Ascending aorta (tissue), 2 donors: Measurements from ENCODE around the gene MESD. TPM values are rescaled to one million over a fixed set of nuclear protein-coding genes. Genes with fewer than 3 reads are reported as not detected.
A peak's percentile ranks its signal among the peaks of the same experiment; 100 is the strongest.

Source experiments
- DNase-seq, 2 donors: peaks; one replicate each; pipeline ENCODE4 v3.0.0-alpha.2; 2019; ENCODE audit warnings: low spot score in 2 of 2
- H3K27ac ChIP-seq, 2 donors: fragments of 200-600 bp; sonication (generic); one replicate each; pipeline ENCODE4 v1.5.1; 2016 to 2017; ENCODE audit warnings: mild to moderate bottlenecking in 1 of 2
- H3K27me3 ChIP-seq: fragments of 200-600 bp; sonication (generic); one replicate; pipeline ENCODE4 v1.5.1; 2017
- H3K36me3 ChIP-seq, 2 donors: fragments of 200-600 bp; sonication (generic); one replicate each; pipeline ENCODE4 v1.5.1; 2016
- H3K4me1 ChIP-seq, 2 donors: fragments of 200-600 bp; sonication (generic); one replicate each; pipeline ENCODE4 v1.5.1; 2016 to 2017; ENCODE audit warnings: mild to moderate bottlenecking in 1 of 2
- H3K4me3 ChIP-seq, 2 donors: fragments of 200-600 bp; sonication (generic); one replicate each; pipeline ENCODE4 v1.5.1; 2016 to 2017; ENCODE audit warnings: mild to moderate bottlenecking in 1 of 2
- H3K9me3 ChIP-seq, 2 donors: fragments of 200-600 bp; sonication (generic); one replicate each; pipeline ENCODE4 v1.5.1; 2016
- intact Hi-C: fragments of 100-400 bp; cut with DNase I; formaldehyde crosslinking; loops from one replicate; pipeline ENCODE4 v1.15.1; 2023
- total RNA-seq: library from RNA; depleted of rRNA; stranded (reverse); fragments of >200 nt; gene quantifications from one replicate; pipeline ENCODE4 v1.1.0, GENCODE V29; 2016
- TF ChIP-seq, protein P1 (sequence below), 3 experiments: fragments of 200-600 bp in 2 of 3; fragments of 450-650 bp in 1 of 3; sonication (generic) in 2 of 3; IDR thresholded peaks; one replicate each; pipeline ENCODE4 v1.5.1; 2016 to 2019; ENCODE audit warnings: antibody characterized with exemption in 3 of 3, mild to moderate bottlenecking in 1 of 3, moderate library complexity in 1 of 3

The MESD gene
- total RNA-seq, 1 donor from 2014 or later = 6.4 TPM

GRCh38 chr15:81000624-81001151 is 11.1 kb upstream of the MESD start, which contains the start of gene TLNRD1:
TSS of gene TLNRD1 (plus strand) at chr15:81000923. CDS start at chr15:81002272, 1,349 bp downstream.
- DNase-seq = peak; percentile 65 to 94
- Histone ChIP-seq H3K27ac (peak within 1 kb of the TSS; percentile 93 to 99), H3K4me1 (peaks cover 7 to 22% of the 10 kb centered on the region in 2 donors), H3K4me3 (peak within 1 kb of the TSS; percentile 91 to 92), H3K27me3 (no peaks in the 10 kb centered on the region), H3K9me3 (no peaks in the 10 kb centered on the region), H3K36me3 (peaks cover 11 to 19% of the 10 kb centered on the region in 2 donors)
- intact Hi-C loops = loop anchor here (1.0 to 10.0 kb wide), 2 partner anchors 11 to 846 kb away; partner anchors contain the start of genes FAH and MESD
- TF ChIP-seq, protein P1, sequence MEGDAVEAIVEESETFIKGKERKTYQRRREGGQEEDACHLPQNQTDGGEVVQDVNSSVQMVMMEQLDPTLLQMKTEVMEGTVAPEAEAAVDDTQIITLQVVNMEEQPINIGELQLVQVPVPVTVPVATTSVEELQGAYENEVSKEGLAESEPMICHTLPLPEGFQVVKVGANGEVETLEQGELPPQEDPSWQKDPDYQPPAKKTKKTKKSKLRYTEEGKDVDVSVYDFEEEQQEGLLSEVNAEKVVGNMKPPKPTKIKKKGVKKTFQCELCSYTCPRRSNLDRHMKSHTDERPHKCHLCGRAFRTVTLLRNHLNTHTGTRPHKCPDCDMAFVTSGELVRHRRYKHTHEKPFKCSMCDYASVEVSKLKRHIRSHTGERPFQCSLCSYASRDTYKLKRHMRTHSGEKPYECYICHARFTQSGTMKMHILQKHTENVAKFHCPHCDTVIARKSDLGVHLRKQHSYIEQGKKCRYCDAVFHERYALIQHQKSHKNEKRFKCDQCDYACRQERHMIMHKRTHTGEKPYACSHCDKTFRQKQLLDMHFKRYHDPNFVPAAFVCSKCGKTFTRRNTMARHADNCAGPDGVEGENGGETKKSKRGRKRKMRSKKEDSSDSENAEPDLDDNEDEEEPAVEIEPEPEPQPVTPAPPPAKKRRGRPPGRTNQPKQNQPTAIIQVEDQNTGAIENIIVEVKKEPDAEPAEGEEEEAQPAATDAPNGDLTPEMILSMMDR (IDR thresholded peaks at IDR 0.05) = no peak

- H3K27me3 ChIP-seq = no peaks in the 10 kb centered on the region
- intact Hi-C loops = loop anchor here (10.0 kb wide), 1 partner anchor 845 kb away; the partner anchor contains the start of gene FAH
- TF ChIP-seq, protein P1 (IDR thresholded peaks at IDR 0.05) = no peak
- peaks cover 11 to 15% of the 10 kb centered on the region in 2 donors for H3K36me3 ChIP-seq
- H3K9me3 ChIP-seq = no peaks in the 10 kb centered on the region
- H3K4me1 ChIP-seq = peaks cover 7 to 19% of the 10 kb centered on the region in 2 donors
- peak overlapping the region; percentile 93 to 99 for H3K27ac ChIP-seq
- peak overlapping the region; percentile 91 to 92 for H3K4me3 ChIP-seq
- no peak for DNase-seq
Observed at GRCh38 chr15:81000144-81000623, 10.6 kb upstream of the MESD start.

DNA sequence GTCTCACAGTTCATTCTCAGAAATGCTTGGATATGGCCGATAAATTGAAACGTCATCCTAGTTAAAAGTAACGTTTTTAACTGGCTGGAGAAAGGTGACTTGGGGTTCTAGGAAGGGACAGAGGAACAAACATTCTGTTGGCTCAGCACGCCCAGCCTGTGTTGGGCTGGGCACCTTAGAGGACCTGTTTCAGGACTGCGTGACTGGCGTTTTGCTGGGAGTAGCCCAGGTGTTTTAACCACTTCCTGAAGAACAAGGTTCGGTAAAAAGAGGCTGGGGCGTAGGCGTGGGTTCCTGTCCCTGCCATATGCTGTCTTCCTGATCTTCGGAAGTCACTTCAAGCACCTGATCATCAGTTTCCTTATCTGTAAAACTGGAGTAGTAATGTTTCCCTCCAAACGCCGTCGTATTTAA is 10.0 kb upstream of the MESD start:
- TF ChIP-seq, protein P1 (IDR thresholded peaks at IDR 0.05) = no peak
- intact Hi-C loops = loop anchor here (10.0 kb wide), 3 partner anchors 845 to 1045 kb away; partner anchors contain the start of genes FAH, MEX3B and ZFAND6
- peak overlapping the region; percentile 91 to 92 for H3K4me3 ChIP-seq

DNA sequence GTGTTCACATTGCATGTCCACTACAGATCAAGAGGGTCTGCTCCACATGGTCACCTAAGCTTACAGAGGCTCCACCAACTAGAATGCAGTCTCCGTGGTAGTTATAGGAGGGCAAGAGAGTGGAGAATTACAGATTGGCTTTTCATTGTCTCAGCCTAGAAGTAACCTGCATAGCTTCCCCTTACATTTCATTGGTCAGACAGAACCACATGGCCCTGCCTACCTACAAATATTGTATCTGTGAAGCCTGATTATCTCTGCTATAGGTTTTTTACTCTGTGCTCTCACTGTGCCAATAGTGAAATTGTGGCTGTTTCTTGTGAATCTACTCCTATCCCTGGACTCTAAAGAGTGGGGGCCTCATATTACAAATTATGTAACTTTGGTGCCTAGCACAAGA is 8.6 kb upstream of the MESD start:
- intact Hi-C loops = loop anchor here (10.0 kb wide), 2 partner anchors 943 to 1047 kb away; partner anchors contain the start of genes MEX3B and ZFAND6
- no peak overlapping the region for H3K4me3 ChIP-seq
- H3K4me1 ChIP-seq = peaks cover 7 to 8% of the 10 kb centered on the region in 2 donors
- no peaks in the 10 kb centered on the region for H3K27me3 ChIP-seq
- TF ChIP-seq, protein P1 (IDR thresholded peaks at IDR 0.05) = no peak
- no peak for DNase-seq
- H3K27ac ChIP-seq = no peak overlapping the region
- H3K36me3 ChIP-seq = peaks cover 7 to 9% of the 10 kb centered on the region in 2 donors
- H3K9me3 ChIP-seq = no peaks in the 10 kb centered on the region

More for the DNA sequence above, 10.0 kb upstream of the MESD start:
- Histone ChIP-seq H3K4me1 (peaks cover 7 to 17% of the 10 kb centered on the region in 2 donors), H3K36me3 (peaks cover 11 to 15% of the 10 kb centered on the region in 2 donors), H3K9me3 (no peaks in the 10 kb centered on the region), H3K27me3 (no peaks in the 10 kb centered on the region), H3K27ac (peak overlapping the region; percentile 93 to 99)
- DNase-seq = peak in 1 of 2 donors; percentile 59

DNA sequence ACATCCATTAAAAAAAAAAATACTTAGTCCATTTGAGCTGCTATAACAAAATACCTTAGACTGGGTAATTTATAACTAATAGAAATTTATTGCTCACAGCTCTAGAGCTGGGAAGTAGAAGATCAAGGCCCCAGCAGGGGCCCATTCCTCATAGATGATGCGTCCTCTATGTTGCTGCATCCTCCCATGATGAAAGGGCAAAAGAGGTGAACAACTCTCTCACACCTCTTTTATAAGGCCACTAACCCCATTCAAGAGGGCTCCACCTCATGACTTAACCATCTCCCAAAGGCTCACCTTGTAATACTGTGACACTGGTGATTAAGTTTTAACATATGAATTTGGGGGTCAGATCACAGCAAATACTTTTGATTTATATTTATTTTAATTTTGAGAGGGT is 8.1 kb upstream of the MESD start:
- Histone ChIP-seq H3K27me3 (no peaks in the 10 kb centered on the region), H3K27ac (no peak overlapping the region), H3K4me3 (no peak overlapping the region), H3K36me3 (peaks cover 2 to 4% of the 10 kb centered on the region in 2 donors), H3K4me1 (peaks cover 3 to 4% of the 10 kb centered on the region in 2 donors), H3K9me3 (no peaks in the 10 kb centered on the region)
- TF ChIP-seq, protein P1 (IDR thresholded peaks at IDR 0.05) = no peak
- intact Hi-C loops = loop anchor here (10.0 kb wide), 2 partner anchors 943 to 1047 kb away; partner anchors contain the start of genes MEX3B and ZFAND6
- DNase-seq = no peak
